ENCODE measurements around the gene SPTLC2. TPM values are rescaled to one million over a fixed set of nuclear protein-coding genes. Genes with fewer than 3 reads are reported as not detected.

SPTLC2 gene
- total and polyA plus RNA-seq, 8 donors, result 32.9 to 44.0 (median 38.3) TPM

DNA sequence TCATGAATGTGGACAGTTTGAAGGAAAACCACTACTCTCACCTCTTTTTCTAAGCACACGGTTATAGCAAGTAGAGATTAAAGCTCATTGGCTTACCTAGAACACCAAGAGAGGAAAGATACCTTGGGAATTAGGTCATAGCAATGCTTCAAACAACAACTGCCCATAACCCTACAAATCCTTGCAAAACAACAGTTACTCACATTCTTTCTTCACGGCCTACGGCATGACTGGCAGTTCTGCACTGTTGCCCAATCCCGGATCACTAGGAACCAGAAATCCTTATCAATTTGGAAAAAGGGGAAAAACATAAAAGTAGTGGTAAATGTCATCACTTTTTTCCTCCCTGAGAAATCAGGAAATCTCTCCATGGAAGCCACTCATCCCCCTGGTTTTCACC lies 108.2 kb downstream of the SPTLC2 start:
- H3K4me1 ChIP-seq, result no peaks in the 10 kb centered on the region
- peaks cover 0 to 71% of the 10 kb centered on the region in 2 donors for H3K36me3 ChIP-seq
- peaks cover 0 to 7% of the 10 kb centered on the region in 2 donors for H3K9me3 ChIP-seq
- DNase-seq, result no peak
- no peak for ATAC-seq
- H3K27me3 ChIP-seq, result no peaks in the 10 kb centered on the region
- TF ChIP-seq, protein P1, sequence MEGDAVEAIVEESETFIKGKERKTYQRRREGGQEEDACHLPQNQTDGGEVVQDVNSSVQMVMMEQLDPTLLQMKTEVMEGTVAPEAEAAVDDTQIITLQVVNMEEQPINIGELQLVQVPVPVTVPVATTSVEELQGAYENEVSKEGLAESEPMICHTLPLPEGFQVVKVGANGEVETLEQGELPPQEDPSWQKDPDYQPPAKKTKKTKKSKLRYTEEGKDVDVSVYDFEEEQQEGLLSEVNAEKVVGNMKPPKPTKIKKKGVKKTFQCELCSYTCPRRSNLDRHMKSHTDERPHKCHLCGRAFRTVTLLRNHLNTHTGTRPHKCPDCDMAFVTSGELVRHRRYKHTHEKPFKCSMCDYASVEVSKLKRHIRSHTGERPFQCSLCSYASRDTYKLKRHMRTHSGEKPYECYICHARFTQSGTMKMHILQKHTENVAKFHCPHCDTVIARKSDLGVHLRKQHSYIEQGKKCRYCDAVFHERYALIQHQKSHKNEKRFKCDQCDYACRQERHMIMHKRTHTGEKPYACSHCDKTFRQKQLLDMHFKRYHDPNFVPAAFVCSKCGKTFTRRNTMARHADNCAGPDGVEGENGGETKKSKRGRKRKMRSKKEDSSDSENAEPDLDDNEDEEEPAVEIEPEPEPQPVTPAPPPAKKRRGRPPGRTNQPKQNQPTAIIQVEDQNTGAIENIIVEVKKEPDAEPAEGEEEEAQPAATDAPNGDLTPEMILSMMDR (IDR thresholded peaks at IDR 0.05), result no peak
- H3K27ac ChIP-seq, result no peak overlapping the region
- no peak overlapping the region for H3K4me3 ChIP-seq
- intact Hi-C loops (cut with DNase I), result no loop called here

DNA sequence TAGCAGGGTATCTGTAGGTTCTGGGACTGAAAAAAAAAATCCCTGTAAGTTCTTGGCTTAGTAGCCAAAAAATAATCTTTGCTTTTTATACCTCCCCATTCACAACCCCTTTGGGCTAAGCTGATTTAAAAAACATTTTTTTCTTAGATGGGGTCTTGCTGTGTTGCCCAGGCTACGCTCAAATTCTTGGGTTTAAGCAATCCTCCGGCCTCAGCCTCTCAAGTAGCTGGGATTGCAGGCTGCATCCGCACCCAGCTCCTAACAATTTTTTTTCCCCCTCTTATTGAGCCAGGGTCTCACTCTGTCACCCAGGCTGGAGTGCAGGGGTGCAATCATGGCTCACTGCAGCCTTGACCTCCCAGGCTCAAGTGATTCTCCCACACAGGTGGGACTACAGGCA lies 108.7 kb downstream of the SPTLC2 start:
- no peak for ATAC-seq
- DNase-seq, result no peak
- Histone ChIP-seq H3K36me3 (peaks cover 0 to 68% of the 10 kb centered on the region in 2 donors), H3K27ac (no peak overlapping the region), H3K27me3 (no peaks in the 10 kb centered on the region), H3K4me3 (no peak overlapping the region), H3K9me3 (peaks cover 0 to 8% of the 10 kb centered on the region in 2 donors), H3K4me1 (no peaks in the 10 kb centered on the region)
- intact Hi-C loops (cut with DNase I), result no loop called here
- TF ChIP-seq, protein P1 (IDR thresholded peaks at IDR 0.05), result no peak

DNA sequence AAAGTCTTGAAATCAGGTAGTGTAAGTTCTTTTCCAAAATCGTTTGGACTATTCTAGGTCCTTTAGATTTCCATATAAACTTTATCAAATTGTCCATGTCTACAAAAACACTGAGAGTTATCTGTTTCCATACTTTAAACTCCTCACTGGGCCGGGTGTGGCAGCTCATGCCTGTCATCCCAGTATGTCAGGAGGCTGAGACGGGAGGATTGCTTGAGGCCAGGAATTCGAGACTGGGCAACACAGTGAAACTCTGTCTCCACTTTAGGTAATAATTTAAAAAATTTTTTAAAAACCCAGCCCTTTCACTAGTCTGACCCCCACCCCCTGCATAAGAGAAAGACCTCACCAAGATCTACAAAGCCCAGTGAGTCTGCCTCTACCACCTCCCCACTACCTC lies 111.4 kb downstream of the SPTLC2 start:
- Histone ChIP-seq H3K27me3 (peaks cover 0 to 11% of the 10 kb centered on the region in 2 donors), H3K36me3 (peaks cover 0 to 42% of the 10 kb centered on the region in 2 donors), H3K27ac (no peak overlapping the region), H3K9me3 (peaks cover 0 to 8% of the 10 kb centered on the region in 2 donors), H3K4me3 (no peak overlapping the region), H3K4me1 (no peaks in the 10 kb centered on the region)
- intact Hi-C loops (cut with DNase I), result no loop called here
- TF ChIP-seq, protein P1 (IDR thresholded peaks at IDR 0.05), result no peak
- DNase-seq (no peak), ATAC-seq (no peak)

DNA sequence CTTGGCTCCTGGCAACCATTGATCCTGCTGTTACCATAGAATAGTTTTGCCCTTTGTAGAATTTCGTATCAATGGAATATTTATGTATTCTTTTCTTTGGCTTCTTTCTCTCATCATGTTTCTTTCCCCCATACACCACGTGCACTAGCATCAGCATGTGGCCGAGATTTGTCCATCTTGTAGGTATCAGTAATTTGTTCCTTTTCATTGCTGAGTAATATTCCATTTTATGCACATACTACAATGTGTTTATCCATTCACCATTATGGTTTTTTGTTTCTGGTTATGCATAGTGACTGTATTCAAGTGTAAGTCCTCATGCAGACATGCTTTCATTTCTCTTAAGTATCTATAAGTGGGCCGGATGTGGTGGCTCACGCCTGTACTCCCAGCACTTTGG lies 113.3 kb downstream of the SPTLC2 start:
- DNase-seq (no peak), ATAC-seq (no peak)
- Histone ChIP-seq H3K9me3 (peaks cover 0 to 8% of the 10 kb centered on the region in 2 donors), H3K36me3 (peaks cover 0 to 24% of the 10 kb centered on the region in 2 donors), H3K4me3 (no peak overlapping the region), H3K27me3 (peaks cover 14 to 30% of the 10 kb centered on the region in 2 donors), H3K4me1 (peaks cover 5 to 13% of the 10 kb centered on the region in 2 donors), H3K27ac (no peak overlapping the region)
- intact Hi-C loops (cut with DNase I), result no loop called here
- TF ChIP-seq, protein P1 (IDR thresholded peaks at IDR 0.05), result no peak

DNA sequence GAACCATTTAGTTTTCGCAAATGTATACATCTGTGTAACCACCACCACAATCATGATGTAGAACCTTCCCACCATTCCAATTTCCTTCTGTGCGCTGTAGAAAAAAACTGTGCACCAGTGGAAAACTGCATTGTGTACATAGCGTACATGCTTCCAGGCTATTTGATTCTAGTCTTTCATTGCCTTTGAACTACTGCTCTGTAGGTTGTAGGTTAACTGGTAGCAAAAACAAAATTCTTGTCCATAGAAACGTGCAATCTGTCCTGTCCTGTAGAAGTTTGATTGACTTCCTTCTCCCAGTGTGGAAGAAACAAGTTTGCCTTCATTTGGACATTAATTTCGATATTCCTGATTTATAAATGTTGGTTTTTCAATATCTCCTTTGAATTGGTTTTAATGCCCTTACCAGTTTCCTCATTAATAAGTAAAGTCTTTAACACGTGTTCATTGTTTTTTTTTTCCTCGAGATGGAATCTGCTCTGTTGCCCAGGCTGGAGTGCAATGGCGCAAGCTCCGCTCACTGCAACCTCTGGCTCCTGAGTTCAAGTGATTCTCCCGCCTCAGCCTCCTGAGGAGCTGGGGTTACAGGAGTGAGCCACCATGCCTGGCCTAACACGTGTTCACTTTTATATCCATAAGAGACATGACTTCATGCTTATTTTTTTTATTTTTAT lies 114.2 kb downstream of the SPTLC2 start:
- no peak for ATAC-seq
- TF ChIP-seq, protein P1 (IDR thresholded peaks at IDR 0.05), result no peak

More for the DNA sequence above, 114.2 kb downstream of the SPTLC2 start:
- Histone ChIP-seq H3K9me3 (peaks cover 0 to 8% of the 10 kb centered on the region in 2 donors), H3K36me3 (peaks cover 0 to 15% of the 10 kb centered on the region in 2 donors), H3K4me3 (no peak overlapping the region), H3K4me1 (peaks cover 8 to 17% of the 10 kb centered on the region in 2 donors), H3K27ac (no peak overlapping the region), H3K27me3 (peaks cover 18 to 39% of the 10 kb centered on the region in 2 donors)
- DNase-seq, result no peak
- intact Hi-C loops (cut with DNase I), result no loop called here
